SKM-1 treated with dmso at 0.1 percent for 144 hours (cell line): ENCODE results near the gene ILF2.

Experiments used
- DNase-seq: peaks from one replicate; lab custom pipeline; 2025; ENCODE audit not compliant: unreplicated experiment; lab: John Stamatoyannopoulos, UW

The ILF2 gene

GRCh38 chr1:153628638-153629342, 42.0 kb downstream of the ILF2 start:
- no peak for DNase-seq

- DNase-seq = no peak
These were observed 42.8 kb downstream of the ILF2 start, which contains the start of gene S100A1 for GRCh38 chr1:153627715-153628626. Gene S100A1, plus strand, starts transcription at chr1:153628434. Its CDS starts 2,088 bp downstream, at chr1:153630522.

GRCh38 chr1:153626904-153627714, 43.7 kb downstream of the ILF2 start, which contains the start of gene S100A13:
Gene S100A13, minus strand, starts transcription at chr1:153627505. Its CDS starts 1,033 bp downstream, at chr1:153626472.
- peak; percentile 40 for DNase-seq

DNA sequence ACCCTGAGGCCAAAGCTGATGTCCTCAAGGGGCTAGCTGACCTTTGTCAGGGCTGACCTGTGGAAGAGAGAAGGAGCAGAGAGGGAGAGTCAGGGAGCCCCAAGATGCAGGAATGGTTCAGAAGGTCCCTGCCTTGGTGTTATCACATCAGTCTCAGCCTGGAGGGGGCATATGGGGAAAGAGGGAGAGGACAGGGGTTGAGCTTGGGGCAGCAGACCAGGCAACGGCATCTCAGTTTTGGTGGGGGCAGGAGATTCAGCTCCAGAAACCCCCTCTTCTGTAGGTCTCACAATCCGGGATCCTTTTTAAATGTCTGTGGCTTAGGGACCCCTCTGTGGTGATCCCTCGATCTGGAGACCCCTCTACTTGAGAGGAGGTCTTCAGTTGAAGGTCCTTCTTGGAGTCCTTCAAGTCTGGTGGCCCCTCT, 44.3 kb downstream of the ILF2 start:
- DNase-seq = no peak

- no peak for DNase-seq
These were observed 45.7 kb downstream of the ILF2 start for GRCh38 chr1:153624965-153625611.

- no peak for DNase-seq
These were observed 47.7 kb downstream of the ILF2 start for GRCh38 chr1:153623101-153623500.

DNA sequence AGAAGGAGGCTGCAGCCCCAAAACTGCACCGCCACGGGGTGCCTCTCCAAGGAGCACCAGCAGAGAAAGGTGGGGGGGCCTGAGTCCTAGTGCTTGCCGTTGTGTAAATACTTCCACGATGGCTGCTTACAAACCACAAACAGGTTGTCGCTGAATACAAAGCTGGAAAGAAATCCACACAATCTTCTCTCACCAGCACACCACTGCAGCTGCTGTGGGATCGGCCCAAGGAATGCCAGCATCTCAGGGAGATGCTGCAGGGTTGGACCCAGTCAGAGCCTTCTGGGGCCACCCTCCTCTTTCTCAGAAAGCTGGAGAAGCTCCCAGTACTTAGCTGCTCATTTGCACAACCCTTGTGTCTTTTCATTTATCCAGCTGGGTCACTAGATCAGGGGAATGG, 51.6 kb downstream of the ILF2 start:
- DNase-seq = no peak

- DNase-seq = no peak
These were observed 53.1 kb downstream of the ILF2 start for GRCh38 chr1:153617663-153618062.

GRCh38 chr1:153616917-153617311, 53.9 kb downstream of the ILF2 start:
- DNase-seq = no peak

- DNase-seq = no peak
These were observed 54.5 kb downstream of the ILF2 start, which contains the start of gene S100A14 for GRCh38 chr1:153616144-153616916. Gene S100A14, minus strand, starts transcription at chr1:153616325. Its CDS starts 467 bp downstream, at chr1:153615858.

DNA sequence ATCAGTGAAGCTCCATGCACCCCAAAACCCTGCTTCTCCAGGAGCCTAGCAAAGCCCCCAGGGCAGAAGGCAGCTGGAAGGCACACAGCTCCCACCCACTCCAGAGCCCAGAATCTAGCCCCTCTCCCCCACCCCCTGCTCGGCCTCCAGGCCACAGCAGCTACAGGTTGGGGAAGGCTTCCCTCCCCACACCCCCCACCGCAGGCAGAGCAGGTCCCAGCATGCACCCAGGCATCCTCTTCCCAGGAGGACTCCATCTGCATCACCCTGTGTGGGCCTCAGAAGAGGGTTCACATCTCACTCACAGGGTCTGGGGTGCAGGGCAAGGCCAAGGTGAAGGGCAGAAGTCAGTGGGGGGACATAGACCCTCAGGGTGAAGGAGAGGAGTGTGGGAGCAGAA, 55.4 kb downstream of the ILF2 start:
- no peak for DNase-seq

GRCh38 chr1:153614906-153615305, 55.9 kb downstream of the ILF2 start:
- no peak for DNase-seq

DNA sequence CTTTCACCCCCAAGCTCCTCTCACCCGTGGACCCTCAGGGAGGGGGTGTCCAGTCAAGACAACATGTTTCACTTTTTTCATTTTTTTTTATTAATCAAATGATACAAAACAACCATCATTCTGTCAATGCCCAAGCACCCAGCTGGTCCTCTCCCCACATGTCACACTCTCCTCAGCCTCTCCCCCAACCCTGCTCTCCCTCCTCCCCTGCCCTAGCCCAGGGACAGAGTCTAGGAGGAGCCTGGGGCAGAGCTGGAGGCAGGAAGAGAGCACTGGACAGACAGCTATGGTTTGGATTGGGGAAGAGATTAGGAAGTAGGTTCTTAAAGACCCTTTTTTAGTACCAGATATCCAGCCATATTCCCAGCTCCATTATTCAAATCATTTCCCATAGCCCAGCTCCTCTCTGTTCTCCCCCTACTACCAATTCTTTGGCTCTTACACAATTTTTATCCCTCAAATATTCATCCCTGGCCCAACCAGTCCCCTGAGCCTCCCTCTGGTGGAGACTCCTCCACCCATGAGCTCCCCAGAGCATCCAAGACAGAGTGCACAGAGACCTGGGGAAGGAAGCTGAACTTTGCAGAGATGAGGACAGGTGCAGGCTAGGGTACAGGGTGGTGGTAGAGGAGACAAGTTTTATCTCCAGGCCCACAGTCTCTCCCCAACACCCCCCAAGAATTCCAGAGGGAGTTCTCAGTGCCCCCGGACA, 56.4 kb downstream of the ILF2 start:
- DNase-seq = no peak

- DNase-seq = no peak
These were observed 57.4 kb downstream of the ILF2 start for GRCh38 chr1:153613406-153613805.

DNA sequence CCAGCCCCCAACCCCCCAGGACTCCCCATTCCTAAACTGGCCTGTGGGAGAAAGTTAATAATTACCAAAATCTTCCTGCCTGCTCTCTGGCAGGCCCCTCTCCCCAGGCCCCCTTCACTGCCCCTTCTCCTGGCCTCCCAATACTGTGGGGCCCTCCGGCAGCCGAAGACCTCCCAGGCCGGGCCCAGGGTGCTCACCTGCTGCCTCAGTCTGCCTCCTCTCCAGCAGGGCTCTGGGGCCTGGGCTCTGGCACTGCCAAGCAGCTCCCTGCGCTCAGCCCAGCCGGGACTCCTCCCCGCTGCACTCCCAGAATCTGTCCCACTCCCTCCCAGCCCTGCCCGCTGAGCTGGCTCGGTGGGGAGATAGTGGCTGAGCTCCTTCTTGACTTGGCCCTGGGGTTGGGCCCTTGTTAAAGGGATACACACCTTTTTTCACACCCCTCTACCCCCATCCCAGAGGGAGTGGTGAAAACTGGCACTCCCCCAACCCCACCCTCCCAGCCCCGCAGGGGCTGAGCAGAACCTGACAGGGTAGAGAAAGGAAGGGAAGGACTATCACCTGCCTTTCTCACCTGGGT, 58.0 kb downstream of the ILF2 start, which contains the start of gene S100A16:
Gene S100A16, minus strand, starts transcription at position 383 of the 577 bp plus-strand sequence. CDS start 4,986 bp downstream, outside the sequence.
- no peak for DNase-seq

DNA sequence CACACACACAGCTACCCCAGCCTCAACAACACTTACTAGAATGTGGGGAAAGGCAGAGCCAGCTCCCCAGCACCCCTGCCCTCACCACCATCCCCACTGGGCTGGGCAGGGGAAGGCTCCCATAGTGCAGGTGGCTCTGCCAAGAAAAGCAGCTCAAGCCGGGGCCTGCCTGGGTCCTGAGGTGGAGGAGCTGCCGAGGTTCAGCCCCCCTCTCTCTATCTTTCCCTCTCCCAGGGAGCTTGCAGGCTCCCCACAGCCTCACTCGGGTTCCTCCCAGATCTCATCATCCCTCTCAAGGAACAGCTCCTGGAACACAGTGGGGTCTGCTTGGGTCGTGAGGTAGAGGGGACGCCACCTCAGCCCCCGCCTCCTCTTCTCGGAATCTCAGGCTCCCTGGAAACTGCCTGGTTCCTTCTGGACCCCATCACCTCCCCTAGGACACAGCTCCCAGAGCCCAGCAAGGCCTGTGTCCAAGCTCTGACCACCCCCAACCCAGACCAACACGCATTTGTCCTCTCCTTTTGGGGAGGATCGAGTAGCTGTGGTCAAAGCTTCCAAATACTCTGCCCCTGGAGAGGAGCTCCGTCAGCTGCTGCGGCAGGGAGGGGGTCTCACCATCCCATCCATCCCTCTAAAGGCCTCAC, 58.6 kb downstream of the ILF2 start:
- no peak for DNase-seq
